ENCODE data around the gene WDR64.
"Not testable (repeated sequence)": the region's sequence is repeated elsewhere in the genome, so short reads cannot be mapped to it uniquely, and the experiment has no call there.

The WDR64 gene

DNA sequence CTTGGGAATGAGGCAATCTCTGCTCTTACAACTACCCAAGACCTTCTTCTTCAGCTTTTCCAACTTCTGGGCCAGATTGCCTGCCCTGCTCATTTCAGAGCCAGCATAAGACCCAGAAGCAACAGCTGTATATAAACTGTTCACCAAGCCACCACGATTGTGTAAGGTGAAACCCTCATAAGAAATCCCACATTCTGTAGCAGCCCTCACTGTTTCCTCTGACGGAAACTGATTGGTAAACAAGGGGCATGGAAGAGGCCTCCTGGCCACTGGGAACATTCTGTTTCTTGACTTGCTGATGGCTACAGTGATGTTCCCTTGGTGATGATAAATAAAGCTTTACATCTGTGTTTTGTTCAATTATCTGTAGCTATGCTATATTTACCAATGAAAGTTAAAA lies 156.2 kb downstream of the WDR64 start:
- no peak for DNase-seq

- no peak for DNase-seq
Observed at GRCh38 chr1:241810769-241811405, 158.8 kb downstream of the WDR64 start.

GRCh38 chr1:241813768-241814320 lies 161.8 kb downstream of the WDR64 start:
- DNase-seq: no peak

DNA sequence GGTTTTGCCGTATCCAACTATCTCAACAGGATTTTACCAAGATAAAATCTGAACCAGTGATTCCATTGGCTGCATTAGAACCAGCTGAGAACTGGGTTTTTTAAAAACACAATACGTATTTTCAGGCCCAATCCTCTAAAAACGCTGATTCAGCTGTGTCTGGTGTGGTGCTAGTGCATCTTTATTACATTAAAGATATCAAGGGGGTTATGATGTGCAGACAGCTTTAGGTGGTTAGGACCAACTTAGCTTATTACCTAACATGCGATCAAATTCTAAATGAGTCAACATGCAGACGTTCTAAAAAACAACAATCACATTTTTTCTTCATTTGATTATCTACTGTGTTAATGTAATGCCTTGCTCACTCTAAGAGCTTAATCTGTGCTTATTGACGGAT lies 163.9 kb downstream of the WDR64 start:
- no peak for DNase-seq

DNA sequence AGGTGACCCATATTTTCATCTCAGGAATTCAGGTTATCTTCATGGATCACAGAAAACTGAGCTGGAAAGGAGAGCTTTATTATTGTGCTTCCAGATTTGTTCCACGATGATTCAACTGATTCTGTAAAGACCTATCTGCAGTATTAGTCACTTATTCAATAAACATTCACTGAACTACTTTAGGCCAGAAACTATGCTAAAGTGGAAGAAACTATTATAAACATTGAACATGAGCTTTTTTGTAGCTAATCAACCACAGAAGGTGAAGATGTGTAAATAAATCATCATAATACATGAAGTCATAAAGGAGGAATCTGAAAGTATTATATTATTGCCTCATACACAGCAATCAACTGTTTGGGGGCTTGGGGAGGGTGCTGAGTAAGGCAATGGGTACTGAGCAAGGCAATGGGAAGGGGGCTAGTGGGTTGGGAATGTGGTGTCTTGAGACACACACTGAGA lies 165.3 kb downstream of the WDR64 start:
- no peak for DNase-seq

- no peak for DNase-seq
Observed at GRCh38 chr1:241817956-241818612, 166.0 kb downstream of the WDR64 start.

DNA sequence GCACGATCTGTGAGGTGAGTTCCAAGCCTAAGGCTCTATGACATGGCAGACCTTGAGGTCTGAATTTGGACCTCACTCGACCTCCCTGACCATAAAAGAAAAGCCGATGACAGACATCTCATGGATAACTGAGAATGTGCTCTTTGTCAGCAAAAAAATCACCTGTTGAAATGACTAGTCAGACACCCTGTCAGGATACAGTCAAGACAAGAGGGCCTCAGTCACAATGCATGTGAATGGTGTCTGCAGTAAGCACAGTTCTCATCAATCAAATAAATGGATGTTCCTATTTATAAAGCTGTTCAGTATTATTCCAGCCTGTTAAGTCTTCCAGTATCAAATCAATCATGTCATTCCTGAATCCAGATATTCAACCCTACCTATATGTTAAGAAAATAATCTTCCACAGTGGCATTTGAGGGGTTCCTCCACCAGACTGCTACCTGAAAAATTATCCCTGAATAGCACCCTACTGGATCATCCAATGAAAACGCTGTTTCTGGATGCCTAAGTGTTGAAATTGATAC lies 167.3 kb downstream of the WDR64 start:
- DNase-seq: no peak

GRCh38 chr1:241821363-241821762 lies 169.3 kb downstream of the WDR64 start:
- DNase-seq: no peak

DNA sequence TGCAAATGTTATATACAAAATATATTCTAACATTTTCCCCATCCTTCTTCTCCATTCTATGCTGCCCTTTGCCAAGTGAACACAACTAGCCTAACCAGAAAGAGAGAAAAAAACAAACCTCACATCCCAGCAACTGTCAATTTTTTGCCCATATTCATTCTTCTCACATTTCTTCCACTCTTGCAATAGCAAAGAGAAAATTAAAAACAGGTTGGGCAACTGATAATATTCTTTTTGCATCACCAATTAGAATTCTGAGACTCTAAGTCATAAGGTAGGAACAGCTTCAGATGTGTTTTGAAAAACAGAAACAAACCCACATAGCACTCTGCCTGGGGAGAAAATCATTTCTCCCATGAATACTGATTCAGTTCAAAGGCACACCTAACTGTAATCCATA lies 170.8 kb downstream of the WDR64 start:
- no peak for DNase-seq

- no peak for DNase-seq
Observed at GRCh38 chr1:241823925-241824324, 171.8 kb downstream of the WDR64 start.

DNA sequence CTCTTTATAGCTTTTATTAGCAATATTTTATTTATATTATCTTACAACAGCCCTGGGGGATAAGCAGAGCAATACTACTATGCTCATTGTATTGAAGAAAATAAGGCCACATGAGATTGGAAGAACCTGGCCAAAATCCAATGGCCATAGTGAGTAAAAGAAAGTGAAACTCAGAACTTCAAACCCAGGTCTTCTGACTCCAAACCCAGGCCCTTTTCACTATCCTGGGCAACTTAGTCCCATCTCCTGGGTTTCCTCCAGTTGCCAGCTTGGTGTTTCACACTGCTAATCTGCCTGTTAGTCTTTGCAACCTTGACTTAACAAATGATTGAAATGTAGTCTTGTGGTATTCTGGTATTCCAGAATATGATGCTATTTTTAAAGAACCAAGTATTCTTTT lies 173.5 kb downstream of the WDR64 start:
- DNase-seq: no peak

- DNase-seq: not testable (repeated sequence)
Observed at GRCh38 chr1:241826613-241827012, 174.5 kb downstream of the WDR64 start.

DNA sequence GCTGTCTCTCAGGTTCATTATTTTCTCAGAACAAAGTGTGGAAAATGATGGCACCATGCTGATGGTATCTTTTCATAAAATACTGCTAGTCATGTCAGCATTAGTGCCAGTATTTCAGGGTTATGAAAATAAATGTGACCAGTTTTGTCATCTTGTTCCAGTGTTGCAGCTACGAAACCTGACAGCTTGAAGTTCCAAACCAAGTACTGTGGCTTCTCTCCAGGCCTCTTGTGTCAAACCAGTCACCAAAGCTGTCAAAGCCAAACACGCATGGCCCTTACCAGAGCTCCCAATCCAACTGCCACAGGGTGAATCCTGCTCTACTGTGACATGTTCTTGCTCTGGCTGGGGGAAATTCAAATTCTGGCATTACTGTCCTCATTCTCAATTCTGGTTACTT lies 175.2 kb downstream of the WDR64 start:
- DNase-seq: no peak

- DNase-seq: no peak
Observed at GRCh38 chr1:241828463-241829021, 176.5 kb downstream of the WDR64 start.

- DNase-seq: no peak
Observed at GRCh38 chr1:241829468-241829867, 177.4 kb downstream of the WDR64 start.

DNA sequence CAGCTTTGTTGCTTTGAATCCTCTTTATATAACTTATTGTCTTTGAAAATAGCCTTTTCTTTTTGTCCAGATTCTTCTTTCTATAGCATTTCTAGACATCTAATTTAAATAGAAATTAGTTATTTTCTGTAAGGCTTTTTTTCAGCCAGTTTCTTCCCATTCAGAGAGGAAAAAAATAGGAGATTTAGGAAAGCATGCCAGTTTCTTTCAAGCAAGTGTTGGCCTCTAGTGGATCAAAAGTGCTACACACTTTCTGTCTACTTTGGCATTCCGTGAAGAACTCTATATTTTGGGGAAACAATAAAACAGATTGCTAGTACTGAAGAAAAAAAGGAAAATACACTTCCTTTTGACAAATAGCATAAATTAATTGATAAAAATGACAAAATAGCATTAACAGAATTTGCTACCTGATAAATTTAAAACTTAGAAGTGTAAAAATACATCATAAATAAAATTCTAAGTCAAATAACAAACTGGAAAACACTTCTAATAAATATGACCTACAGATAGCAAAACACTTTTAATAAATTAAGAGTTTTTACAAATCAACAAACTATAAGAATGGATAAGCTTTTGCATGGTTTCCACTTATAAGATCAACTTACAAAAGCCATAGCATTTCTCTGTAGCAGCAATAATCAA lies 182.8 kb downstream of the WDR64 start:
- peak; percentile 46 to 61 for DNase-seq

GRCh38 chr1:241836941-241837340 lies 184.9 kb downstream of the WDR64 start:
- no peak for DNase-seq

GRCh38 chr1:241837416-241837815 lies 185.3 kb downstream of the WDR64 start:
- no peak for DNase-seq

DNA sequence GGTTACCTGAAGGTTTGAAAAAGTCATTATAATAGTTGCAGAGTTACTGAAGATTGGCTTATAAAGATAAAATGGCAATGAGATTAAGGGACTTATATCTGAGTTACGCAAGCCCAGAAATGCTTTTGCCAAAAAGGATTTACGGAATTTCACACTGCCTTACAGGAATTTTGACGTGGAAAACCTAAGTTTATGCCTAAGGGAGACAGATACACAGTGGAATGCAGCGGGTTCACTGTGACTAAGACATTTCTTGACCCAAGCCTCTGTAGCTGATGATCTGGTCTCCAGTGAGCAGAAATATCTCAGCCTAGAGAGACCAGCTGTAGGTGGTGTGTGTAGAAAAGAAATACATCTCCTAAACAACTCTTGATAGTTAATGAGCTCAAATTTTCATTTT lies 185.8 kb downstream of the WDR64 start:
- DNase-seq: no peak

- no peak for DNase-seq
Observed at GRCh38 chr1:241838897-241839296, 186.8 kb downstream of the WDR64 start.

DNA sequence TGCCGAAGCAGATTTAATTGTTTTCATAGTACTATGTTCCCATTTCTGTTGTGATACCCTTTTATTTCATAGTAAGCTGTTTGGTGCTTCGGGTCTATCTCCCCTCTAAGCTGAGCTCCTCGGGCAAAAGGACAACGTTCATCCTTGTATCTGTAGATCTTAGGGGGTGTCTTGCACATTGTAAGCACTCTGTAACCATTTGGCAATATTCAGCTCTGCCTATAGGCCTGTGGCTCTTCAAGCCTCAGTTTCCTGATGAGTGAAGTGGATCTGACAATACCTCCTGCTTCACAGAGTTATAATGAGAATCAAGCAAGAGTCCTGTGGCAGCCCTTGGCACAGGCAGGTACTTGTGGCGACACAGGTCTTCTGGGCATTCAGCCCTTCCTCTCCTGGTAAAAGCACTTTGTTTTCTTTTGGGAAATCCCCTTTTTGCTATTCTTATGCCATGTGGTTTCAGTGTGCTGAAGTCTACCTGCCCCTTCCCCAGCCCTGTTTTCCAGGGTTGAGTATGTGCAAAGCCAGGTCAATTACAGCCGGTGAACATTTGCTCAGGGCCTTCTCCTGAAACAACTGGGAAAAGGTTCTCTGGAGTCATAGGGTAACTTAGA lies 187.4 kb downstream of the WDR64 start:
- no peak for DNase-seq

GRCh38 chr1:241840164-241840563 lies 188.1 kb downstream of the WDR64 start:
- no peak for DNase-seq

DNA sequence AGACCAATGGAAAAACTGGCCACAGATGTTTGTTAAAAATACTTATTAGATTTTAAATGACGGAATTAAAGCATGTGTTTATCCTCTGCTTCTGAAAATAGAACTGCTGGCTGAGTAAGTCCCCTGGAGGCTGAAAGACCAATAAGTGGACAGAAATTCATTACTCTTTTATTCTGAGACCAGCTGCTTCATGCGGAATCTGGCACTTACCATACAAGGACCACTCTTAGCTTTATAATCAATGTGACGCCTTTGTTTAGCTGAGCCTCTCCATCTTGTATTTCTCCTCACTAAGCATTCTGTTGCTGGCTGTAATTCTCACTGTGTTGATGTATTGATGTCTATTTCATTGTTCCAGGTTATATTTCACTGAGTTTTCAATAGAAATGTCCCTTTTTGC lies 189.6 kb downstream of the WDR64 start:
- no peak for DNase-seq
